AG04450 (cell line): ENCODE data around the gene UROC1. TPM values are rescaled to one million over a fixed set of nuclear protein-coding genes. Genes with fewer than 3 reads are reported as not detected.

Experiments
- CTCF ChIA-PET: fragments of 300-600, 350-600 bp; formaldehyde crosslinking; extraction: SDS; loops from one replicate; lab custom pipeline; 2022; ENCODE audit warnings: antibody characterized with exemption, inconsistent platforms; lab: Charles Lee
- POLR2A ChIA-PET: fragments of 350-600 bp; formaldehyde crosslinking; extraction: SDS; loops from one replicate; lab custom pipeline; 2021; ENCODE audit warnings: antibody characterized with exemption, inconsistent platforms; lab: Yijun Ruan, JAX
- DNase-seq: peaks from one replicate; pipeline ENCODE4 v3.0.0-alpha.2; 2011; ENCODE audit warnings: low read depth, low spot score
- H3K27ac ChIP-seq: one replicate; pipeline ENCODE4 v1.5.1; 2012; ENCODE audit warnings: low read depth, low read length, control low read depth
- H3K27me3 ChIP-seq: one replicate; pipeline ENCODE4 v1.6.0; 2012; ENCODE audit warnings: low read length; ENCODE audit not compliant: control insufficient read depth, insufficient read depth
- H3K4me3 ChIP-seq: 2 replicates; pipeline ENCODE4 v1.5.1; 2011; ENCODE audit warnings: mild to moderate bottlenecking, low read depth, low read length, control low read depth
- H3K9me3 ChIP-seq: 2 replicates; pipeline ENCODE4 v1.5.1; 2012; ENCODE audit warnings: low read length; ENCODE audit not compliant: control insufficient read depth, insufficient read depth
- CTCF ChIP-seq: IDR thresholded peaks from 2 replicates; pipeline ENCODE4 v1.5.1; 2011; ENCODE audit warnings: low read depth, low read length, control low read depth, inconsistent platforms
- polyA plus RNA-seq: library from polyadenylated mRNA; depleted of rRNA; stranded (reverse); fragments of >200 nt; gene quantifications from 2 replicates; pipeline ENCODE4 v1.2.3, GENCODE V29; 2011

UROC1 gene
- polyA plus RNA-seq, 1 experiment: not detected

GRCh38 chr3:126530171-126531050, 12.8 kb upstream of the UROC1 start:
- no peak overlapping the region for H3K4me3 ChIP-seq
- H3K27ac ChIP-seq: no peak overlapping the region
- H3K9me3 ChIP-seq: no peaks in the 10 kb centered on the region
- no peak for DNase-seq
- no peak for TF ChIP-seq CTCF
- ChIA-PET POLR2A (no interaction called here), CTCF (no interaction called here)
- H3K27me3 ChIP-seq: peaks cover 29% of the 10 kb centered on the region

DNA sequence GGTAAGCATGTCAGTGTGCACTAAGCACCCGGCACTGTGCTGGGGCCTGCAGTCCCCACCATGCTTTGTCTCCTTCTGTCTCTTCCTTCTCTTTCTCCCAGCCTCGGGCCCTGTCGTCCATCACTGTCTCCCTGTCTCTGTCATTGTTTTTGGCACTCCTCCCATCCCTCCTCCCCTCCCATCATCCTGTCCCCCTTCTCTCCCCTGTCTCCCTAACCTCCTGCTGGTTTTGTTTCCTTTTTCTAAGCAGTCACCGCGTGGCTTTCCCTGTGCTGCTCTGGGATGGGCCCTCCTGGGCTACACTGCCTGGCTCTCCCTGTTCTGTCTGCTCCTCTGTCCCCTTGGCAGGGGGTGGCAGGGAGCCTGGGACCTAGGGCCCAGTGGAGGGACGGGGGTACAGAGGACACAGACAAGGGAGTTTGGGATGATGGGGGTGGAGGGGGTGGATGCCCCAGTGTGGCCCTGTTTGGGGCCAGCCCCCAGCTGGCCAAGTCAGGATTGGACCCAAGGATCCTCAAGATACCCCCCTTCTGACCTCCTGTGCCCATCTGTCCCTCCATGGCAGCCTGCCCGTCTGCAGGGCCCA, 12.1 kb upstream of the UROC1 start:
- no peak for TF ChIP-seq CTCF
- Histone ChIP-seq H3K4me3 (no peak overlapping the region), H3K9me3 (no peaks in the 10 kb centered on the region), H3K27ac (no peak overlapping the region), H3K27me3 (peaks cover 31% of the 10 kb centered on the region)
- ChIA-PET POLR2A (no interaction called here), CTCF (no interaction called here)
- no peak for DNase-seq

DNA sequence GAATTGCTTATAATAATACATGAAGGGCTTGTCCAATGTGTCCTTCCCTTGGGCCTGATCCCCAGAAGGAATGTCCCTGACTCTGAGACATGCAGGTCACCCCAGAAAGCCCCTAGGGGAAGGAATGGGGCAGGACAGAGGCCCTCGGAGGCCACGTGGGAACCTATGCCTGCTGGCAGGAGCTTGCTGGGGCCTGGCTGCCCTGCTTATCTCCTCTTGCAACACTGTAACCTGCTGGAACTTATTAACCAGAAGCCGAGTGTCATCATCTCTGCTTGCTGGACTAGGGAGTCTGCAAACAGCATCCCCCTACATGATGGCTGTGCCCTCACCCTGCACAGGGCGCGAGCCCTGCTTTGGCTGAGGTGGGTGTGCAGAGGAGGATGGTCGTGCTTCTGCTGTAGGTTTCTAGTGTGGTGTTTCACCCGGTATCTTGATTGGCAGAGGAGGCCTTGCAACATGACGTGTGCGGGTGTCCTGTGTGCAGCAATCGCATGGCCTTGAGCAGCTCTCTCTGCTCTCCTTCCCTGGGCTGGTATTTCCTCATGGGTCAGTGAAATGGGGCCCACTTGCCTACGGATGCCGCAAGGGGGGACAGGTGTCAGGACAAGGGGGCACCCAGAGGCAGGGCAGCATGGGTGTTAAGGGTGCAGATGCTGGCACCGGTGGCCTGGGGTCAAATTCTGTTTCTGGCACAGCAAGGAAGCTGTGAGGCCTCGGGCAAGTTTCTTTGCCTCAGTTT, 11.4 kb upstream of the UROC1 start:
- ChIA-PET CTCF (no interaction called here), POLR2A (no interaction called here)
- TF ChIP-seq CTCF: no peak
- Histone ChIP-seq H3K9me3 (no peaks in the 10 kb centered on the region), H3K4me3 (no peak overlapping the region), H3K27ac (no peak overlapping the region), H3K27me3 (peaks cover 33% of the 10 kb centered on the region)
- no peak for DNase-seq

DNA sequence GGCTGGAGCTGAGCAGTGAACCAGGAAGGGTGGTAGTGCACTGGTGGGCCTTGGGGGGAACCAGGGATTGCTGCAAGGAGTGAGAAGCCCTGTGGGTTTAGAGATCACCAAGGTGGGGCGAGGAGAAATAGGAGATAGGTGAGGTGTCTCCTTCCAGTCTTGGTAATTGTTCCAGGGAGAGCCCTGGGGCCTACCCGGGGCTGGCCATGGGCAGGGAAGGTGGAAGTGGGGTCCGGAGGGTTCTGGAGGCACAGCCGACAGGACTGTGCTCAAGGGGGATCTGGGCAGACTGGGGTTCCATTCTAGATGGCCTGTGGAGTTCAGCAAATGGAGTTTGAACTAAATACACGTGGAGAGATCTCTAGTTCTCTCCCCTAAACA, 10.8 kb upstream of the UROC1 start:
- CTCF ChIA-PET: no interaction called here
- POLR2A ChIA-PET: no interaction called here
- DNase-seq: no peak
- Histone ChIP-seq H3K27me3 (peaks cover 37% of the 10 kb centered on the region), H3K9me3 (no peaks in the 10 kb centered on the region), H3K27ac (no peak overlapping the region), H3K4me3 (no peak overlapping the region)
- no peak for TF ChIP-seq CTCF
